H1 (cell line): ENCODE results near the gene PRLH.

Source experiments
- BCL11A ChIP-seq, 2 experiments: IDR thresholded peaks; one replicate each; pipeline ENCODE4 v1.6.1; 2011; ENCODE audit warnings: low read depth in 2 of 2, low read length in 2 of 2, mild to moderate bottlenecking in 2 of 2
- BRCA1 ChIP-seq: IDR thresholded peaks from 2 replicates; pipeline ENCODE4 v1.6.1; 2012; ENCODE audit warnings: low read depth, low read length, improper control_type of control experiment
- EP300 ChIP-seq, 2 experiments: IDR thresholded peaks; 1 replicate in 1 of 2; 2 replicates in 1 of 2; pipeline ENCODE4 v1.6.1; 2011 to 2012; ENCODE audit warnings: low read depth in 2 of 2, low read length in 2 of 2, mild to moderate bottlenecking in 2 of 2, borderline replicate concordance in 1 of 2, inconsistent platforms in 1 of 2, moderate library complexity in 1 of 2
- EZH2 ChIP-seq: fragments of 200-600 bp; sonication (generic); IDR thresholded peaks from 2 replicates; pipeline ENCODE4 v1.7.1; 2012; ENCODE audit warnings: low read depth, mild to moderate bottlenecking, moderate library complexity, low read length, inconsistent platforms; ENCODE audit not compliant: severe bottlenecking
- NANOG ChIP-seq: IDR thresholded peaks from 2 replicates; pipeline ENCODE4 v1.6.1; 2011; ENCODE audit warnings: low read length, low read depth, mild to moderate bottlenecking, inconsistent platforms; ENCODE audit not compliant: insufficient read depth, poor library complexity, severe bottlenecking
- SRF ChIP-seq: IDR thresholded peaks from 2 replicates; pipeline ENCODE4 v1.6.1; 2011; ENCODE audit warnings: mild to moderate bottlenecking, low read depth, low read length, moderate library complexity
- TCF12 ChIP-seq: IDR thresholded peaks from 2 replicates; pipeline ENCODE4 v1.6.1; 2011; ENCODE audit warnings: low read depth, mild to moderate bottlenecking, low read length
- TEAD4 ChIP-seq: IDR thresholded peaks from 2 replicates; pipeline ENCODE4 v1.6.1; 2012; ENCODE audit warnings: low read depth, low read length, inconsistent platforms, mixed read lengths
- ZNF274 ChIP-seq: IDR thresholded peaks from 2 replicates; pipeline ENCODE4 v1.7.0; 2012; ENCODE audit warnings: low read length, borderline replicate concordance; ENCODE audit errors: extremely low read depth
- TF ChIP-seq, protein P1 (sequence below), 3 experiments: IDR thresholded peaks; 1 replicate in 2 of 3; 2 replicates in 1 of 3; pipeline versions ENCODE4 v1.5.1 to v1.6.1; 2011; ENCODE audit warnings: low read length in 3 of 3, mild to moderate bottlenecking in 3 of 3, inconsistent platforms in 2 of 3, low read depth in 1 of 3, moderate library complexity in 1 of 3; ENCODE audit not compliant: insufficient read depth in 1 of 3; ENCODE audit errors: control extremely low read depth in 1 of 3
- TF ChIP-seq, protein P2 (sequence below): IDR thresholded peaks from 2 replicates; pipeline ENCODE4 v1.6.1; 2012; ENCODE audit warnings: inconsistent platforms

DNA sequence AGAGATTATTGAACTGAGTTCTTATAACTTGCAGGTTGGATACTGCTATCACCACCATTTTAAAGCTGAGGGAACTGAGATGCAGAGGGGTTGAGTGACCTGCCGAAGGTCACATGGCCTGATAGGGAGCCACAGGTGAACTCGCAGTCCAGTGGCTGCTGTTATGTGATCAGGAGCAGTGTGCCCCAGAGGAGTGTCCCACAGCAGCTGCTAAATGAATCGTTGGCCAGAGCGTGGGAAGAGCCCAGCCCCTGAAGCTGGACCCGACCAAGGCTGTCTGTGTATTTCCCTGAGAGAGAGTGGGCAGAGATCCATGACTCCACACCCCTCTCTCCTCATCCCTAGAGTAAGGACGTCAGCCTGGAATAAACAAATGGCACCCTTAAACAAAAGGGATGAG is 26.7 kb upstream of the PRLH start:
- TF ChIP-seq EP300 (IDR thresholded peaks at IDR 0.05; ENCODE audit: borderline replicate concordance in 1 of 2, low read depth in 2 of 2, low read length in 2 of 2) (no peak), TCF12 (no peak), ZNF274 (no peak), TEAD4 (no peak), EZH2 (no peak), NANOG (no peak), BCL11A (IDR thresholded peaks at IDR 0.05; ENCODE audit: low read depth in 2 of 2, low read length in 2 of 2) (no peak), BRCA1 (no peak), SRF (no peak)
- TF ChIP-seq, protein P1, sequence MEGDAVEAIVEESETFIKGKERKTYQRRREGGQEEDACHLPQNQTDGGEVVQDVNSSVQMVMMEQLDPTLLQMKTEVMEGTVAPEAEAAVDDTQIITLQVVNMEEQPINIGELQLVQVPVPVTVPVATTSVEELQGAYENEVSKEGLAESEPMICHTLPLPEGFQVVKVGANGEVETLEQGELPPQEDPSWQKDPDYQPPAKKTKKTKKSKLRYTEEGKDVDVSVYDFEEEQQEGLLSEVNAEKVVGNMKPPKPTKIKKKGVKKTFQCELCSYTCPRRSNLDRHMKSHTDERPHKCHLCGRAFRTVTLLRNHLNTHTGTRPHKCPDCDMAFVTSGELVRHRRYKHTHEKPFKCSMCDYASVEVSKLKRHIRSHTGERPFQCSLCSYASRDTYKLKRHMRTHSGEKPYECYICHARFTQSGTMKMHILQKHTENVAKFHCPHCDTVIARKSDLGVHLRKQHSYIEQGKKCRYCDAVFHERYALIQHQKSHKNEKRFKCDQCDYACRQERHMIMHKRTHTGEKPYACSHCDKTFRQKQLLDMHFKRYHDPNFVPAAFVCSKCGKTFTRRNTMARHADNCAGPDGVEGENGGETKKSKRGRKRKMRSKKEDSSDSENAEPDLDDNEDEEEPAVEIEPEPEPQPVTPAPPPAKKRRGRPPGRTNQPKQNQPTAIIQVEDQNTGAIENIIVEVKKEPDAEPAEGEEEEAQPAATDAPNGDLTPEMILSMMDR (IDR thresholded peaks at IDR 0.05; ENCODE audit: control extremely low read depth in 1 of 3, insufficient read depth in 1 of 3, low read depth in 1 of 3, low read length in 3 of 3): no peak
- TF ChIP-seq, protein P2, sequence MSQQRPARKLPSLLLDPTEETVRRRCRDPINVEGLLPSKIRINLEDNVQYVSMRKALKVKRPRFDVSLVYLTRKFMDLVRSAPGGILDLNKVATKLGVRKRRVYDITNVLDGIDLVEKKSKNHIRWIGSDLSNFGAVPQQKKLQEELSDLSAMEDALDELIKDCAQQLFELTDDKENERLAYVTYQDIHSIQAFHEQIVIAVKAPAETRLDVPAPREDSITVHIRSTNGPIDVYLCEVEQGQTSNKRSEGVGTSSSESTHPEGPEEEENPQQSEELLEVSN: no peak
